NCI-H774 (cell line): ENCODE results near the gene MYO5C.
"Not testable (repeated sequence)": the region's sequence is repeated elsewhere in the genome, so short reads cannot be mapped to it uniquely, and the experiment has no call there.

Source experiments
- DNase-seq: peaks from one replicate; lab custom pipeline; 2025; lab: John Stamatoyannopoulos, UW

MYO5C gene

DNA sequence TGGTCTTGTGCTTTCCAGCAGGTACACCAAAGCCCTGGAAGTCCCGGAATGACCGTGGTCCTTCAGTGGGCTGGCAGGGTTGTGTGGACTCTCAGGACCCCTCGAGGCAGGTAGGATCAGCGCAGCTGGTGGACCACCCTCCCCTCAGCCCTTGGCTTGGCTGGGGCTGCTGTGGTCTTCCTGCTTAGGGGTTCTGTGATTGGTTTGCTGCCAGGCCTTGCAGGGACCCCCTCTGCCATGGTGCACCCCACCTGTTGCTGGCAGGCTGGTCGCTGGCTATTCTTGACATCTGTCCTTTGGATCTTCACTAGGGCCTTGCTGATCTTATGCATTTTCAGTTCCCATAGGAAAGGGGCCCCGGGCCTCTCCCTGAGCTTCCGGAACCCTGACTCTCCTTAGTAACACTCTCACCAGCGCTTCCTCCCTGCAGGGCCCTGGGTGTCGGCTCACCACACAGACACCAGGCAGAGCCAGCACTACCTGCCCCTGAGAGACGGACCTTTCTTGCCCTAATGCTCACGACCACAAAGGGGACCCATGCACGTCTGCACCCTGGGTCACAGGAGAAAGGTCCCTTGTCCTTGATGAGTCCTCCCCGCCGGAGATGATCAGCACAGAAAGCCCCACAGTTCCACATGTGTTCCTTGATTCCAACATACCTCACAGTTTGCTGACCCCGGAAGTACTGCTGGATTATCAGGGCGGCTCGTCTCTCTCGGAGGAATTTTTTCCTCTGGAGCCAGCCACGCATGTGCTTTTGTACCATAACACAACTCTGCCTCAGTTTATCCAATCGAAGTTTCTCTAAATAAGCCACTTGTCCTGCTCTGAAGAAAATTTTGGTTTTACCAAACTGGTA, 51.7 kb downstream of the MYO5C start:
- DNase-seq, result no peak

DNA sequence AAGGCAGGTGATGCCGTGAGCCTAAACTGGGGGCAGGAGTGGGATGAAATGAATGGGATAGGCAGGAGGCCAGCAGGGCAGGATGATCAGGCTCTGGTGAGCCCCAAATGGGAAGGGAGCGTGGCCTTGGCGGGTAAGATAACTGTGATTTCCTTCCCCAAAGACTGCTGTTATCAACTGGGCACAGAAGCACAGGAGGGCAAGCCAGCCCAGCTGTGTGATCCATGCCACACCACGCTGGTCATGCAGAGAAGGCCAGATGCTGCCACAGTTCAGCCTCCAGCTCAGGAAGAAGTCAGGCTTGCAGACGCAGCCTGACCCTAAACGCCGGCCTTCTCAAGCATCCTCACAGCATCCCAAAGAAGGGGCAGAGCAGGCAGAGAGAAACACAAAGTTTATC, 52.3 kb downstream of the MYO5C start:
- DNase-seq, result no peak

DNA sequence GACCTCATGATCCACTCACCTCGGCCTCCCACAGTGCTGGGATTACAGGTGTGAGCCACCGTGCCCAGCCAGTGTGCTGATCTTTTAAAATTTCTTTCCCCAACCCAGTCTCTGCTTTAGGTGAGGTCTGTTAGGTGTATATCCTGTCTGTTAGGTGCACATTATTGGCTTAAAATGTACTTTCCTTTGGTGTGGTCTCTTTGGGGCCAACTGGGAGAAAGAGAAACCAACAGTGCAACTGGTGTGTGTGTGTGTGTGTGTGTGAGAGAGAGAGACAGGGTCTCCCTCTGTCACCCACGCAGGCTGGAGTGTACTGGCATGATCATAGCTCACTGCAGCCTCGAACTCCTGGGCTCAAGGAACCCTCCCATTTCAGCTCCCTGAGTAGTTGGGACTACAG, 54.1 kb downstream of the MYO5C start:
- DNase-seq, result no peak

DNA sequence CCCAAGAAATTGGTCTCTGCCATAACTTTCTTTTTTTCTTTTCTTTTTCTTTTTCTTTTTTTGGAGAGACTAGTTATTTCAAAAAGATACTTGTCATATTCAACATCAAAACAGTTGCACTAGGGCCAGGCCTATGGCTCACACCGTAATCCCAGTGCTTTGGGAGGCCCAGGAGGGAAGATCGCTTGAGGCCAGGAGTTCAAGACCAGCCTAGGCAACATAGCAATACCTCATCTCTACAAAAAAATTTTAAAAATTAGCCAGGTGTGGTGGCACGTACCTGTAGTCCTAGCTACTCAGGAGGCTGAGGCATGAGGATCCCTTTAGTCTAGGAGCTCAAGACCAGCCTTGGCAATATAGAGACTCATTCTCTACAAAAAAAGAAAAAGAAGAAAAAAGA, 55.4 kb downstream of the MYO5C start:
- DNase-seq, result no peak

DNA sequence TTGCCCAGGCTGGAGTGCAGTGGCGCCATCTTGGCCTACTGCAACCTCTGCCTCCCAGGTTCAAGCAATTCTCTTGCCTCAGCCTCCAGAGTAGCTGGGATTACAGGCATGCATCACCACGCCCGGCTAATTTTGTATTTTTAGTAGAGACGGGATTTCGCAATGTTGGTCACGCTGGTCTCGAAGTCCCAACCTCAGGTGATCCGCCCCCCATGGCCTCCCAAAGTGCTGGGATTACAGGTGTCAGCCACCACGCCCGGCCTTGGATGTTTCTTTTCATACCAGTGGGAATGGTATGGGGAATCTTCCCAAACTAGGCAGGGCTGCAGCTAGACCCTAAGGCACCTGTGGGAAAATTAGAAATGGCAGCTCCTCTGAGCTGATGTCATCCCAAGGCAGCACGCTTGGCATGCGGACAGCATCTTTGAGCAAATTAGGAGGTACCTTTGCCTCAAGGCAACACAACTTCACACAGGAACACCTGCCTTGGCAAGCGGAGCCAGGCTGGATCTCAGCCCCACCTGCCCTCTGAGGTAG, 56.5 kb downstream of the MYO5C start:
- DNase-seq, result not testable (repeated sequence)

DNA sequence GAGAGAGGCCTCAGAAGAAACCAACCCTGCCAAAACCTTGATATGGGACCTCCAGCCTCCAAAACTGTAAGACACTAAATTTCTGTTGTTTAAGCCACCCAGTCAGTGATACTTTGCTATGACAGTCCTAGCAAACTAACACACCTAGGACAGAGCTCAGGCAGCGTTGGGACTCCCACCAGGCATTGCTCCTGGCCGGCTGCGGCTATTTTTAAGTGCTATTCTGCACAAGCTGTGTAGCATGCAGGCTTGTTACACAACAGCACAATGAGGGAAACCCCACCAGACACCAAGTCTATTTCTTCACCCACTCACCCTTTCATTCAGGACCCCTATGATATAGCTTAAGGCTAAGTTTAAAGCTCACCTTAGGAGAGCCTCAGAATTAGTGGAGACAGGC, 57.5 kb downstream of the MYO5C start:
- DNase-seq, result no peak

DNA sequence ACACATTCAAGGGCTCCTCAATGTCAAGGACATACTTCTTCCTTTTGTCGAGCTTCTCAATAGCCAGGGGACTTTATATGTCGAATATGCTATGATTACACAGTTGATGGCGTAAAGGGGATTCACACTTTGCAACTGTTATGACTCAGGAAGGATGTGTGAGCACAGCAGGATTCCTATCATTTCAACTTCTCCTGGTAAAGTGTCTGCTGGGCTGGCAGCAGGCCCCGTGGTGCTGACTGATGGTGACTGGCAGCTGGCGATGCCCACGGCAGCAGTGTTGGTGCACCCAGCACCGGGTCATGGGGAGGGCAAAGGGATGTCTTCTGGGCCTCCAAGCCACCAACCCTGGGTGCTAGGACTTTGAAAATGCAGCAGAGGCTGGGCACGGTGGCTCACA, 59.6 kb downstream of the MYO5C start:
- no peak for DNase-seq

DNA sequence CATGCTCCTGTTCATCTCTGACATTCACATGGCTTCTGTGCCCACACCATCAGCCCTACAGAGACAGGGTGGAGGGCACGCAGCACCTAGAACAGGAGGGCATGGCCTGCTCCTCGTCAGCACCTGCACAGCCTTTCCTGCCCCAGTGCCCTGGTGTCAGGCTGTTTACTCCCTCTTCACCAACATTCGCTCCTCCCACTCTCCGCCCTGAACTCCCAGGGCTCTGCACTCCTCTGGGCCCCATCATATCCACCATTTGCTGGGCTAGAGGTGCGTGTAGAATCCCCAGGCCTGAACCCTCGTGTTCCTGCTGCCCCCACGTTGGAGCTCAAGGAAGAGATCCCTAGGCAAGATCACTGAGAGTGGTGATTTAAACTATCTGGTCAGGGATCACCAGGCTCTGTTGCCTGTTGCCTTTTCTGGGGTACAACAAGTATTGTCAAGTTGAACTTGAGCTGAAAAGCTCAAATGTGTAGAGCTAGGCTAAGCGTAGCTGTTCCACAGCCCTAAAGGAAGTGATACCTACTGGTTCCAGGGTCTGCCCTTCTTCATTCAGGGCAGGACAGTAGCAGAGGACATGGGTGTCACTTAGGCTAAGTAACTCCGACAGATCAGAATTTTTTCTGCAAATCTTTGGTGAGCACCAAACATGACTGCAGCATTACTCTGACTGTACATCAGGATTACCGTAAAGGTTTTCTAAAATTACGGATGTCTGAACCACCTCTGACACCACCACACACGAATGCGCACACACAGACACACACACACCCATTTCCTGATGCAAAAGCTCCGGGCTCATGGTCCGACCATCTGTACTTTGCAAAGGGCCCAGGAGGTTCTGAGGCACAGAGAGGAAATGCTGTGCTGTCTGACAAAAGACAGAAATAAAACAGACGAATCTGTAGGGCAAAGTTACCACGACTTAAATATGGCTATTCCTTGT, 60.7 kb downstream of the MYO5C start:
- DNase-seq, result no peak

DNA sequence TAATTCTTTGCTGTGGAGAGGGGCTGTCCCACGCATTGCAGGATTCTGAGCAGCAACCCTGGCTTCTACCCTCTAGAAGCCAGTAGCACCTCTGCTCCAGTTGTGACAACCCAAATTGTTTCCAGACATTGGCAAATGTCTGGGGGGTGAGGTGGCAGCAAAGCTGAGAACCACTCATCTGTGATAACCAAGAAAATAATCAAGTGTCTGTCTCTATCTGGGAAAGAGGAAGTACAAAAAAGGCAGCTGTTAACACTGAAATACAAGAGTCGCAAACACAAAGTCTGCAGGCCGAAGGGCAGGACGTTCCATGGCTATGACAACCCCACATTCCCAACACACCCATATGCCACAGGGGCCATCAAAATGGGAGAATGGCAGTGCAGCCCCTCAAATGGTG, 62.2 kb downstream of the MYO5C start:
- DNase-seq, result no peak

DNA sequence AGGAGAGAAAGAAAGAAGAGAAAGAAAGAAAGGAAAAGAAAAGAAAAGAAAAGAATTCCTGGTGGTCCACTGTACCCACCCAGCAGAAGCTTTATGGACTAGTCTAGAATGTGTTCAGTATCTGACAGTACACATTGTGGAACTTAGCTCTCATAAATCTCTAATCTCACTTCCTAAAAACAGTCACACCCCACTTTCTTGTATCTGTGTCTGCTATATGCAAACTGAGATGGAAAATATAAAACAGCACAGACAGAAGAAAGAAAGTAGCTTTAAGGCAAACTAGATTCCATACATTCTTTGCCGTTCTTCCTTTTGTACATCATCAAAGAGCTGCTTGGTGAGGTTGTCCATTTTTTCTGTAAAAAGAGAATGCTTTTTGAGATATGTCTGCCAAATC, 63.3 kb downstream of the MYO5C start:
- no peak for DNase-seq

DNA sequence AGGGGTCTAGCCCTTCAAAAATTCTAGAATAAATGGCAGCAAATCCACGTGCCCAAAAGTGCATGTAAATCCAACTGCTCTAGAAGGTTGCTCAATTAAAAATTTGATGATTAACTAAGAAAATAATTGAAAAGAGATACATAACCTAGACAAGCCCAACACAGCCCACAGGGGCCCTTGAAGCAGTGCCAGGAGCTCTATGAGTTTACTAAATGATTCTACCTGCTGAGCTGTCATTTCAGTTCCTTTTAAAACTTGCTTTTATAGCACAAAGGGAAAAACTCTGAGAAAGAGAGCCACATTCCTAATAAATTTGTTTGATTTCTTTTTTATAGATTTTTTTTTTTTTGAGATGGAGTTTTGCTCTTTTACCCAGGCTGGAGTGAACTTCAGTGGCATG, 65.5 kb downstream of the MYO5C start:
- DNase-seq, result no peak

DNA sequence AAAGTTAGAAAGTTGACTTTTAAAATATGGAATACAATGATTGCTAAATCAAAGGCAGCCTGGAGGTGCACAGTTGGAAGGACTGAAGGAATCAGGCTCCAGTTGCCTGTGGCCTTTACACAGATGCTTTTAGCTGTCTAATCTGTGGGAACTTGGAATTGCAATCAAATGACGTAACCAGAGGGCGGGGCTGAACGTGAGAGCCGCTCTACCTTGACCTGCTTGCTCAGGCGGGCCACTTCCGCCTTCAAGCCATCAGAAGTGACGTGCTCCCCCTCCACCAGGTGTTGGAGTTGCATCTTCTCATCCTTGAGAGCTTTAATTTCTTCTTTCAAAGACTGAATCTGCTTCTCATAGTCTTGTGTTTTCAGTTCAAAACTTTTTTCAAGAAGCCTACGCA, 66.7 kb downstream of the MYO5C start:
- DNase-seq, result no peak

DNA sequence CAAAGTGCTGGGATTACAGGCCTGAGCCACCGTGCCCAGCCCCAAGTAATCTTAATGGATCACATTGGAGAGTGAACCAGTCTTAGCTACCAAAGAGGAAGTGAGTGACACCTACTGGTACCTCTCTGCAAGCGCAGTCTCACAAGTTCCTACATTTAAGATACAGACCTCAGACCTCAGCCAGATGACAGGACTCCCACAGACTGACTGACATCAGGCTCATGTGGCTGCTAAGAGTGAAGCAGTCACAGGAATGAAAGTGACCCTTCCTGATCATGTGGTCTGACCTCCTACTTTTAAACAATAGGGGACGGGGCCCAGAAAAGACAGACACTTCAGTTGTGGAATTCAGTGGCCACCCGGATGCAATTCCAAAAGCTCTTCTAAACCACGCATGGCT, 68.1 kb downstream of the MYO5C start:
- peak; percentile 31 for DNase-seq

DNA sequence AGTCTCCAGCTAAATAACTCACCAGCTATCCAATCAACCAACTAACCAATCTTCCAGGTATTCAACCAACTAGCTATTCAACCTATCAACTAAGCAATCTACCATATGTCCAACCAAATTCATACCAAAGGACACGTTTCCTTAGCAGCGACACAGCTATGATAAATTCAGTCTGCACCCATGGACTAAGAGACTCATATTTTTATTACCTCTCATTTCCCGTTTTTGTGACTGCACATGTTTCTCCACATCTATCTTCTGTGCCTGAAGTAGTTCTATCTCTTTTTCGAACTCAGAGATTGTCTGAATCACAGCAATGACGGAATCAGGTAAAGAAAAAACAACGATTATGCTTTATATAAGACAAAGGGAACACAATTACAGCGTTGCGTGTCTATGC, 70.4 kb downstream of the MYO5C start:
- no peak for DNase-seq

DNA sequence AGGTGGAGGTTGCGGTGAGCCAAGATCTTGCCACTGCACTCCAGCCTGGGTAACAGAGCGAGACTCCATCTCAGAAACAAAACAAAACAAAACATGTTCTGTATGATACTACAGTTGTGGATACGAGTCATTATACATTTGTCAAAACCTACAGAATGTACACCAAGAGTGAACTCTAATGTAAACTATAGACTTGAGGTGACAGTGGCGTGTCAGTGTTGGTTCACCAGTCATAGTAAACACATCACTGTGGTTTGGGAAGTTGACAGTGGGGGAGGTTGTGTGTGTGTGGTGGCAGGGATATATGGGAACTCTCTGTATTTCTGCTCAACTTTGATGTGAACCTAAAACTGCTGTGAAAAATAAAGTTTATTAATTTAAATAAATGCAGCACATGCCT, 71.4 kb downstream of the MYO5C start:
- DNase-seq, result no peak

DNA sequence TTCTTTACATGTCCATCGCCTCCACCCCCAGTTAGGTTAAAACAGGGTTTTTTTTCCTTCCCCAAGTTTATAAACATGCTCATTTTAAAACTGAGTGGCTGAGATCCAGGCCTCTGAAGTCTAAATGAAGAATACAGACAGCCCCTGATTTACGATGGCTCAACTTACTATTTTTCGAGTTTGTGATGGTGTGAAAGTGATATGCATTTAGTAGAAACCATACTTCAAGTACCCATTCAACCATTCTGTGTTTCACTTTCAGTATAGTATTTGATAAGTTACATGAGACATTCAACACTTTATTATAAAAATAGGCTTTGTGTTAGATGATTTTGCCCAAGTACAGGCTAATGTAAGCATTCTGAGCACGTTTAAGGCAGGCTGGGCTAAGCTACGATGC, 73.9 kb downstream of the MYO5C start:
- DNase-seq, result no peak

DNA sequence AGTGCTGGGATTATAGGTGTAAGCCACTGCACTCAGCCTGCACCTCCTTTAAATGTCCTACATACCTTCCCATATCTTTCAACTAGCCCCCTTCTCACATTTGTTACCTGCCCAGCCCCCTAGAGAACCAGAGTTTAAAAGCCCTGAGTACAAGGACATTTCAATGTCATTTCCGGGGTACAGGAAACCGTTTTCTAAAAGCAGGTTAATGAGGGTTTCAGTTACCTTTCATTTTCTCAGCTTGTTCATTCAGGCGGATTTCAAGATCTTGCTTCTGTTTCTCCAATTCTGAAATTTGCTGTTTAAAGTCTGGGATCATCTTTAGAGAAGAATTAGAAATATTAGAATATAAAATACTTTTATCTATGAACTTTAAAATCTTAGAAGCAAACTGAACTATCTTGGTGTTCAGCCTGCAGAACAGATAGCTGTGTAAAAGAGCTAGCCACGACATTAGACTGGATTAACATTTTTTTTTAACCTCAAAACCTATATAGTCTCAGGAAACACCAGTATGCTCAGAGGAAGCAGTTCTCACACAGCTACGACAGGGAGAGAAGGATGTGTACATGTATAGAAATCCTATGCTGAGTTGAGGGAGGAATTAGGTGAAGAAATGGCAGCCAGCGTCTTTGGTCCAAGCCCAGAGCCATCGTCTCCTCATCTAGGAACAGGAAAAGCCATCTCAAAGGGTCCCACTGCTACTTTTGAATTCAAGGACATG, 74.5 kb downstream of the MYO5C start:
- DNase-seq, result no peak

DNA sequence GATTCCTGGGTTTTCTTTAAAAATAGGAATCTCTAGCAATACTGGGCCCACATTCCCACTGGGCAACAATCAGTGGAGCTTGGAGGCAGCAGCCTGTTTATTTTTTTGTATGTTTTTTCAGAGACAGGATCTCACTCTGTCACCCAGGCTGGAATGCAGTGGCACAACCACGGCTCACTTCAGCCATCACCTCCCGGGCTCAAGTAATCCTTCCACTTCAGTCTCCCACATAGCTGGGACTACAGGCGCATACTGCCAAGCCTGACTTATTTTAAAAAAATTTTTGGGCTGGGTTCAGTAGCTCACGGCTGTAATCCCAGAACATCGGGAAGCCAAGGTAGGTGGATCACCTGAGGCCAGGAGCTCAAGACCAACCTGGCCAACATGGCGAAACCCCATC, 75.4 kb downstream of the MYO5C start:
- DNase-seq, result no peak

DNA sequence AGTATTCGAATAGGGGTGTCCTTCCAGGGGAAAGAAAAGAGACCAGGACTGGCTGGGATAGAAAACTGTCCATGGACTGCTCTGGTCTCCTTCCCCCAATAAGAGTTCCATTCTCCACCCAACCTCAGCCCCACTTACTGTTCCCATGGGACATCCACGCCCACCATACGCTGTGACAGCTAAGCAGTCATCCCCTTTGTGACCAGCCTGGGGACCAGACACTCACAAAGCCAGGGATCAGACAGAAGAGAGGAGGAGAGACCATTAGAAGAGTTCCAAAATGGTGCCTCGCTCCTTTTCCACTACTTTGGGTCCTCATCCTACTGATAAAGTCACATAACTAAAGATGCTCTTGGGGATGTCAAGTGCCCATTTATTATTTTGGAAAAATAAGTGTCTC, 76.8 kb downstream of the MYO5C start:
- DNase-seq, result no peak

DNA sequence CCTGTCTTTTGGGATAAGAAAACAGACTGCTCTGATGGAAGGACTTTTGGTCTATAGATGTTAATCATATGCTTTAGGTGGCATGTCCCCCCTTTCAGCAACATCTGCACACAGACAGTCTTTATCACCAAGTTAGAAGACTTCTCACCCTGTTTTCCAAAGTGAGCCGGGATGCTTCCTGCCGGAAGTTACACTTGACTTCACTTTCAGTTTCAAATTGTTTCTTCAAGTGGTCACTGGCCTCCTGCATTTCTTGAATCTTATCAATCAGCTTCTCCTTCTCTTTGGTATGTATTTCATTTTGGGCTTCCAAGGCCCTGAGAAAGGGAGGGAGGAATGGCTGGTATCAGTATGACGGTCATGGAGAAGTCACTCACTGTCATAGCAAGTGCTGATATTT, 77.2 kb downstream of the MYO5C start:
- DNase-seq, result no peak

DNA sequence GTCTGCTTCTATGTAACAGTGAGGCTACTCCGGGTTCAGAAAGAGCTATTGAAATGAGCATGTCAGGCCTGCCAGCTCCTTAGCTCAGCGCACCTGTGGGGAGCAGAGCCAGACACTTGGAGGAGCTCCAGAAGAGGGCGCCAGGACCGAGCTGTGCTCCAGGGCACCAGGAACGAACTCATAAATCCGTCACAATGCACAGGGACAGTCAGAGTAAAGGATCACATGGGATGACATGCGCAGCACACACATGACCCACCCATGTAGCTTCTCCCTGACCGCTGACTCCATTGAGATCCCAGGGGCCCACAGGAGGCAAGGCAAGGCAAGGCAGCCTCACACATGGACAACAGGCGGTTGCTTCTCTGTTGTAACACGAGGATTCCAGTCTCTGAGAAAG, 78.4 kb downstream of the MYO5C start:
- DNase-seq, result no peak

DNA sequence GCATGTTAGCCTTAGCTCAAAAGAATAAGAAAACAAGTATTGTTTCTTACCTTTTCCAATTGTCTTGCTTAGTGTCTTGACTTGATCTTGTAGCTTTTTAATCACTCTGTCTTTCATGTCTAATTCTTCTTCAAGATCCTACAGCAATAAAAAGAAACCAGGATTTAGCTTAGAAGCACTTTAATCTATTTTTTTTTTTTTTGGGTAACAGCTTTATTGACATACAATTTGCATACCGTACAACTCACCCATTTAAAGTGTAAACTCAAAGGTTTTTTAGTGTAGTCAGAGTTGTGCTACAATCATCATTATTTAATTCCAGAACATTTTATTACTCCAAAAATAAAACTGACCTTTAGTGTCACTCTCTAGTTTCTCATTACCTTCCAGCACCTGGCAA, 81.1 kb downstream of the MYO5C start:
- DNase-seq, result no peak
